ENCODE results near the gene MRPS10.
"Not testable (repeated sequence)": the region's sequence is repeated elsewhere in the genome, so short reads cannot be mapped to it uniquely, and the experiment has no call there.

The MRPS10 gene

DNA sequence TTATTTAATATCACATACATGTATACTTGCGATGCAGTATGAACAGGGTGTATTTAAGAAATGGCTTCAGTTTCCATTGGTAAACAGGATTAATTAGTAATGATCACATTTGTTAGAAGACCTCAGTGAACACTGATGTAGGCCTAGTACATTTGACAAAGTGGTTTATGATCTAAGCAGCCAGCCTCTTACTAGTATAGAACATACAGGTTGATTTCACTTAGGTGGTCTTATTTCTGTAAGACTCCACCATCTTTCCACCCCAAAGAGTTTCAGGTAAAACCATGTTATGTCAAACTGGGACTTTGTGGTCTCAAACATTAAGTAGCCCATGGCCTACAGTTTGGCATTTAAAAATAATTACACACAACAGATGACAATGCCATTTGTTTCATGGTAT, 20.2 kb upstream of the MRPS10 start:
- no peak for DNase-seq

DNA sequence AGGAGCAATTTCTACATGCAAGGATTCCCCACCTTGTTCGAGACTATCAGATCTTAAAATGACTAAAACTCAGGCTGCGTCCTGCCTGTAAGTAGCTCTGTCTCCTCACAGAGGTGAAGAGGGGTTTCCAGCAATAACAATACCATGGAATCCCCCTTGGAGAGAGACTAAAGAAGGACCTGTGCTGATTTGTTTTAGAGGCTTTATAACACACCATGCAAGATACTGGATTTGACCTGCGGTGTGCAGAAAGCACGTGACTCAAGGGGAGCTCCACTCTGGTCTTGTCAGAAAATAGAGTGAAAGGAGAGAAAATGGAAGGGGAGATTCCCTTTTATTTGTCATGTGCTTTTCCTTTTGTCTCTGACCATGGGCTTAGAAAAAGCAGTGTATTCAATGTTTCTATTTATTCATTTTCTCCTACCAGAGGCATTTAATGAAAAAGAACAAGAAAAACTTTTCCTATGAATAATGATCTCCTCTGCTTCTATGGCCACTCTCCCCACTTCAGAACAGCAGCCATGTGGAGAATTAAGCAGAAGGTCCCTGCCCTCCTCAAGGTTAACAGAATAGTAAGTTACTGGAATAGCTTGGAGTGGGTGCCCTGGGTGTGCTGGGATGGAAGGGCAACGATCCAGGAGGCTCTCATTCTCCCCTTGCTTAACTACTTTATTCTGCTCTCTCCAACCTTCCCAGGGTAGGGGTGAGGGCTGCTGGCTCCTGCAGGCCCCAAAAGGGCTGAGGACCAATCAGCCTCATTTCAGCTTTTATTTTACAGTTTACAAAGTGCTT, 19.2 kb upstream of the MRPS10 start:
- no peak for DNase-seq

DNA sequence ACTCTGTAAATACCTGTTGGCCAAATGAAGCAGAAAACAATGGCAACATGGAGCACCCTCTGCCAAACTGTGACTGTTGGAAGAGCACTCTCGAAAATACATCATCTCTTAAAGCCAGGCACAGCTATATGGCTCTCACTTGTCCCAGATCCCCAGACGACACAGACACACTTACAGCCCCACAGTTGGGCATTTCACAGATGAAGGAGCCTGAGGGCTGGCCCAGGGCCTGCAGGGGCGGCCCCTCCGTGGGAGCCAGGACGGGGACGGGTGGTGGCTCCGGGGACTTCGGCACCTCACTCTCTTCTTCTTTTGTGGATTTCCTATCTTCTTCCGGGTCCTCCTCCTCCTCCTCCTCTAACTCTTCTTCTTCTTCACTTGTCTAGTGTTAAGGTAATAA, 18.4 kb upstream of the MRPS10 start:
- DNase-seq, result no peak

DNA sequence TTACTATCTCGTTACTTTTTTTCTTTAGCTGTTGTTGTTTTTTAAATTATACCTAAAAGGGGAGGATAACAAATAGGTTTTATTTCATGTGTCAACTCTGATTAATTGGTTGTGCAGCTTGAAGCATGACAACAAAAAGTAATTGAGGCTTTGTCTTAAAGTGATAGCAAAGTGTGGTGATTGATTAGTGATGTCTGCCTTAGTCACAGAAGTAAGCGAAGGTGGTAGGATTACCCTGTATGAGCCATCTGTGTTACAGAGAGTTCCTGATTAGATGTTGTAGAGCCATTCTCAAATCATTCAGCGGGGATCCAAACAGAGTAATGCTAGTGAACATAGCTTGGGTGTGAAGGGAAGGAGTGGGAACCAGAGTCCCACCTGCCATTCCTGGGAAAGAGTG, 14.4 kb upstream of the MRPS10 start:
- no peak for DNase-seq

DNA sequence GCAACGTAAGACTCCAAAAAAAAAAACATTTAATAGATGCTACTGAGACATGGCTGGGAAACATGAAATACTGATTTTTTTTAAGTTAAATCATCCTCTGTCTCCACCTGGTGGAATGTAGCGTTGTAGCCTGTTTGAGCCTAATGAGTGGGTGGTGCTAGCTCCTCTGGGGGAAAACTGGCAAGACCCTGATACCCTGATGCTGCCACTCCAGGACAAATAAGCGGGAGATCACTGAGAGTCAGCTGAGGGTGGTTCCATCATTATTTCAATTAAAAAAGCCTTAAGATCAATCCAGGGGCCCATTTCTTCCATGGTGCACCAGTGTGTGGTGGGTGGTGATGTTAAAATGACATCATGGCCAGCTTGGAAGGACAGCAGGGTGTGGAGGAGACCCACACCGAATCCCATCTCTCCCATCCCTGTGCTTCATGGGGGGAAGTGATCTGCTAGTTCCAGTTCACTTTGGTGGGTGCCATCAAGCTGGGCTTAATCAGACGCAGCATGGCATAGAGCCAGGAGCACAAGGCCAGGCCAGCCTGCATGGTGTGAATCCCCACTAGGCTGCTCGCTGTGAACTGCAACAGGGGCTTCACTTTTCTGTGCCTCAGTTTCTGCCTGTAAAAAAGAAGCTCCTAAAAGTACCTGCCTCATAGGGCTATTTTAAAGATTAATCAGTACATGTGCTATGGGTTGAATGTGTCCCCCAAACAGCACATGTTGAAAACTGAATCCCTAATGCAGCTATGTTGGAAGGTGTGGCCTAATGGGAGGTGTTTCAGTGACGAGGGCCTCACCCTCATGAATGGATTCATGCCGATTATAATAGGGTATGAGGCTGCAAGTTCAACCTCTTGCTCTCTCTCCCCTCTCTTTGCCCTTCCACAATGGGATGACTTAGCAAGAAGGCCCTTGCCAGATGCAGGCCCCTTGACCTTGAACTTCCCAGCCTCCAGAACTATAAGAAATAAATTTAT, 13.0 kb upstream of the MRPS10 start:
- DNase-seq, result no peak

DNA sequence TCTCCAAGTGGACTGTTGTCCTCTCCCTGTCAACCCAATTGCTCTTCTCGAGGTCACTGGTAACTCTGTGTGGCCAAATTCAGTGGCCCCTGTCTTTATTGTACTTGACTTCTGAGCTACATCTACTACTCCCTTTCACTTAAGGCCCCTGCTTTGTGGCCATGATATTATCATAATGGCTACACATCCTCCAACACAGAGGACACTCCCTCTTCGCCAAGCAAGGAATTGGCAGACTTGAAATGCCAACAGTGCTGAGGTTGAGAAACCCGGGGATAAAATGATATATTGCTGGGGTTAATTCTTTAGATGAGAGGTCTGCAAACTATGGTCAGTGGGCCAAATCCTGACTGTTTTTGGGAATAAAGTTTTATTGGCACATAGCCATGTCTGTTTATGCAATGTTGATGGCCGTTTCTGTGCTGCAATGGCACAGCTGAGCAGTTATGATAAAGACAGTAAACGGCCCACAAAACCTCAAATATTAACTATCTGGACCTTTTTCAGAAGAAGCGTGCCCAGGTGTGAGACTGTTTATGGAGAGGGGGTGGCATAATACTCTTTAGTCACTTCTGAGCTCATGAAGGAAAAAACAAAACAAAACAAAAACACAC, 12.0 kb upstream of the MRPS10 start:
- no peak for DNase-seq

DNA sequence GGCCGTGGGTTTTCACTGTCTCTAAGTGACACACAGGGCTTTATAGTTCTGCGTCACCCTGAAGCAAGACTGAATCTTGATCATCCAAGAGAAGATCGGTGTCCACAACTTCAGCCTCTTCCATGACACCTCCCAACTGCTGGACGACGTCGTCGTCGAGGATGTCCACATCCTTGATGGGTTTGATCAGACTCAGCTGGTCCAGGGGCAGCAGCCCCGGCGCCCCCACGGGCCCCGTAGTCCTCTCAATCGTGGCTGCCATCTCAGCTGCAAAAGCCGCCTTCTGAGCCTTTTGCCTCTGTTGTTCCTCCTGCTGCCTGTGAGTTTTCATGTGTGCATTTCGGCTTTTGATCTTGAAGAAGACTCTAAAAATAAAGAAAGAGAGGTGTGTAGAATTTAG, 10.6 kb upstream of the MRPS10 start:
- no peak for DNase-seq

DNA sequence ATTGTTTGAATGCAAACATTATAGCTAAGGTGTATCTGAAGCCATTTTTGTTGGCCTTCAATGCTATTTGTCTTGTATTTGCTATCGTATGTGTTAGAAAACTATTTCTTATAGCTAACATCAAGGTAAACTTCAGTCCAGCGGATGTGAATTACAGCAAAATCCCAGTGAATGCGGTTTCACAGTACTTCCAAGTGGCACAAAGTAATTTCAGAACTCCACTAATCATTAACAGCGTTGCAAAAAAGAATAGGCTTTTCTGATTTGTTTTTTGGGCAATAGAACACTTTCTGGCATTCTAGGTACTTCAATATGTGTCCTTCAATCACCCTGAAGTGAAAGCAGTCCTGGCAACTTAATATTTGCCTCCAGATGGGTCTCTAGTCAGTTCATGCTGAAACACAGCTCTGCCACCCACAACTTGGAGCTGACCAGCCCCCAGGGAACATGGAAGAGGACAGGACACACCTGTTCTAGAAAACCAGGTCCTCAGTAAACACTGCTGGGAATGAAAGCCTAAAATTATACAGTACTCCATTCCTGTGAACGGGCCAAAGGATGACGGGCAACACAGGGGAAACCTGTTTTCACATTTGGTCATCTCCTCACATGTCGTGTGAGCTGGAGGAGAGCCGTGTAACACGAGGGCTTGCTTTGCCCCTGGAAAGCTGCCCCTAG, 9.7 kb upstream of the MRPS10 start:
- no peak for DNase-seq

DNA sequence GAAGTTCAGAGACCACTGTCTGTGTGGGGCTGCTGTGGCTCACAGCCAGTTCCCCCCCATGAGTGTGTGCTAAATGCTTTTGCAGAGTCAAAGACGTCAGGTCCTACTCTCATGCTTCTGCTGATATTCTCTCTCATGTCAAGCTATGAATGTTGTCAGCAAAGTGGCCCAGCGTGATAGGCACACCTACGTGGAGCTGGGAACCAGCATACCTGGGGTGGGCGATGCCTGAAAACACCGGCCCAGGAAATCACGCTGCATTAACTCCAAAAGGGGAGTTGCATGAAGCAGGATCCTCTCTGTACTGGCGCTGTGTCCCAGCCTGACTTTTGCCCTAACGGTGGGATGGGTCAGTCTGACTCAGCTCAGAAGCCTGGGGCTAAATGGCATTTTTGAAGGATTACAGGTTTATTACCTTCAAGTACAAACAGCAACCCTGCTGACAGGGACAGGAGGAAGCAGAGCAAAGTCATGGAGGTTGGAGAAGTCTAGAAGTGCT, 9.0 kb upstream of the MRPS10 start:
- no peak for DNase-seq

DNA sequence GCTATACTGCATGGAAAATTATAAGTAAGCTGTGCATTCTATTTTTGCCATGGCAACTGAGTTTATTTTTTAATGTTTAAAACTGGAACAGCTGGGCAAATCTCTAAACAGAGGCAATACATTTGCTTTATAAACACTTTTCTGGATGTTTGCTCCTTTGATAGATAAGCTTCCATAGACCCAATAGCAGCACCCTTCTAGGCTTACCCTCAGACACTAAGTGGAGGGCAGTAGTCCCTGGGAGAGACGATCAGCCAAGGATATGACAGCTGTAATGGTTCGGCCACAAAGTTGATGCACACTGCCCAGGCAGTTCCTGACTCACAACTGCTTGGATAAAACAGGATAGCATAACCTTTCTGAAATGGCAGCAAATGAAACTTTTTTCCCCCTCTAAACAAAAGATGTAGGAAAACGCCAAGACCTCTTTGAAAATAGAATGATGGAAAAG, 8.5 kb upstream of the MRPS10 start:
- no peak for DNase-seq

DNA sequence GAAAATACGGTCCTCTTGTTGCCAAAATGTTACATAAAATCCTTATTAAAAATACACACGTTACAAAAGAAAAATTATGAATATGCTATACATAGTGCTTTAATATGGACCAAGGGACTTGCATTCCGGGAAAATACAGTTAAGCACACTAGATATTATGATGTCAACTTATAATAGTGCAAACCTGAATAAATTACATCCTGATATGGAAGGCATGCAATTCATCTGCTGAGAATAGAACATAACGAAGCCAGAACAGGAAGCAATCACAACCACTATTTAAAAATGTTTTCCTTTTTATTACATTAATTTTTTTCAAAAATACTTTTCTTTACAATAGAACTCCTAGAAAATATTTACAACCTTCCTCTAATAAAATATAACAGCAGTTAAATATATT, 7.8 kb upstream of the MRPS10 start:
- no peak for DNase-seq

DNA sequence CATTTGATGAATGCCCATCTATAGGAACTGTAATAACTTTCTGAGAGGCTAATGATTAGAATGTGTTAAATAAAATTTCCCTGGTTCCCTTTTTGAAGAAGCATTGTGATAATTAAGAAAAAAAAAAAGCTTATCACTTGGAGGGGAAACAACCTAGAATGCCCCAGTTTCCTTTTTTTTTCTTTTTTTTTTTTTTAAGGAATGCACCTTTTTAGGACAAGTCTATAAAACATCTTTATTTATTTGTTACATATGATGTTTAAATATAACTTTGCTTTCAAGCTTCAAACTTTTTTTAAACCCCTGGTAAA, 7.3 kb upstream of the MRPS10 start:
- no peak for DNase-seq

DNA sequence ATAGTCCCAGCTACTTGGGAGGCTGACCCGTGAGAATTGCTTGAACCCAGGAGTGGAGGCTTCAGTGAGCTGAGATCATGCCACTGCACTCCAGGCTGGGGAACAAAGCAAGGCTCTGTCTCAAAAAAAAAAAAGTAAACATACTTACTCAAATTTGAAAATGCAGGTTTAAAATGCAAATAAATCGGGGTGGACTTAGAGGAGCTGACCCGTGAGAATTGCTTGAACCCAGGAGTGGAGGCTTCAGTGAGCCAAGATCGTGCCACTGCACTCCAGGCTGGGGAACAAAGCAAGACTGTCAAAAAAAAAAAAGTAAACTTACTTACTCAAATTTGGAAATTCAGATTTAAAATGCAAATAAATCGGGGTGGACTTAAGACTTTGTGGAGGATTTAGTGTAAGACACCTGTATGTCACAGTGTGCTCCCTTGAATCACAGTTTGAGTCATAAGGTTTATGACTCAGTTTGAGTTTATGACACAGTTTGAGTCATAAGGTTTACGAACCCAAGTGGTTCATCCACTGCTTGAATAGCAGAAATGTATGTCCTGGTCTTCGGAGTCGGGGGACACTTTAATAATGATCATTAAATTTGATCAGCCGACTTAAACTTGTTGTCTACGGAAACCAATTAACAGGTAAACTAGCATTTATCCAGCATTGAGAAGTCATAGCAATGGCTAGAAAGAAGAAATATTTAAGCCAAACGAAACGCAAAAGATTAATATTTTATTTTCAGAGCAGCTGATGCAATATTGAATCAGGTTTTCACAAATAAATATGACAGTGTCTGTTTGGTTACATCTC, 6.8 kb upstream of the MRPS10 start:
- peak; percentile 90 for DNase-seq

DNA sequence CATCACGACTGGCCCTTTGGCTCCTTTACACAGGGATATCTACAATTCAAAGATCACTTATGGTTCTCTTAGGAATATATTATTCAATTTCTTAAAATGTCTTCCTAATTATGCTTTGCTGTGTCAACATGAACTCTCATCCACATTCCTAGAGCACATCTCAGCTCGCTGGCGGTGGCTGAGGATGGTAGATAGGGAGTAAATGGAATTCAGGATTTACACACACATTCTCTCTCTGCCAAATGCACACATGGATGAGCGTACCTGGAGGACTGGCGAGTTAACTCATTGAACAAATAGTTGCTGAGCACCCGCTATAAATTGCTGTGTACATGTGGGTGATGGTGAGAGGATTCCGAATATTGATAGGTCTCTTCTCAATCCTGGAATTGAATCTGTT, 4.8 kb upstream of the MRPS10 start:
- DNase-seq, result no peak

DNA sequence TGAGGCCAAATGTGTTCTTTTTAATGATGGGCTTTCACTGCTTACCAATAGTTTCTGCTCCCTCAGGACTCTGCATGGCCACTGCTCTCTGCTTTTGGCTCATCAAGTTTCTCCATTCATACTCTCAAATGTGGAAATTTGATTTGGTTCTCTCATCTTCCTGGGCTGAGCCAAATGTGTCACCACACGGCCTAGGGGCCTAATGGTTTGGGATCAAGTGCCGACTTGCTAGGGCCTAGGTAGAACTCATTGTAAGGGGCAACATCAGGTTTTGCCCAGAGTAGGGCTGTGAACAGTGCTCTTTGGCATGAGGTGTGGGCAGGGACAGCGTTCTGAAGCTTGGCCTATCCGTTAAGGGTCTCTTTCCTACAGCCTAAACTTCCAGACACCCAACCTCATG, 3.9 kb upstream of the MRPS10 start:
- DNase-seq, result no peak

DNA sequence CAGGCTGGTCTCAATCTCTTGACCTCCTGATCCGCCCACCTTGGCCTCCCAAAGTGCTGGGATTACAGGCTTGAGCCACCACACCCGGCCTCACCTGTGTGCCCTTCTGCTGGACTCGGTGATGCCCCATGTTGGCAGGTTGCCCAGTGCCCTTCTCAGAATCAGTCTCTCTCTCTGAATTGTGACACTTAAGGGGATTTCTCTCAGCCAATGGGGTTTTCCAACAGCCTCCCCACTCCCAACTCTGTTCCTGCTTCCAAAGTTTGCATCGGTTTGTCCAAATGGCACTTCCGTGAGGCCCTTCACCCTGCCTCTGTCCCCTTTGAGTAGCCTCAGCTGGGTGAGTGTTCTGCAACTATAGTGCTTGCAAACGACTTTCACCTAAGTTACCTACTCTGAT, 3.1 kb upstream of the MRPS10 start:
- no peak for DNase-seq

DNA sequence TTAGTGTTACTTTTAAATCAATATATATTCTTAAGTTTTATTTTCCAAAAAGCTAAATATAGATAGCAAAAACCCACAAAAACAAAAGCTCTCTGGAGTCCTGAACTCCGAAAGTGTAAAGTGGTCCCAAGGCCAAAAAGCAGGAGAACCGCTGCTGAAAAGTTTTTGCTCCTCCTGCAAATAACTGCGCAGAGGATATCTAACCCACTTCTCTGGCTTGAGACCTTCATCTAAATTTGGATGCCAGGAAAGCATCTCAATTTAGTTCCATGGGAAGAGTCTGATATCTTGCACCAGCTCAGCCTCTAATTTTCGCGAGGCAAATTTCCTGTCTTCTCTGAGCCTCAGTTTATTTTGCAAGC, 523 bp downstream of the MRPS10 start:
- DNase-seq, result no peak

DNA sequence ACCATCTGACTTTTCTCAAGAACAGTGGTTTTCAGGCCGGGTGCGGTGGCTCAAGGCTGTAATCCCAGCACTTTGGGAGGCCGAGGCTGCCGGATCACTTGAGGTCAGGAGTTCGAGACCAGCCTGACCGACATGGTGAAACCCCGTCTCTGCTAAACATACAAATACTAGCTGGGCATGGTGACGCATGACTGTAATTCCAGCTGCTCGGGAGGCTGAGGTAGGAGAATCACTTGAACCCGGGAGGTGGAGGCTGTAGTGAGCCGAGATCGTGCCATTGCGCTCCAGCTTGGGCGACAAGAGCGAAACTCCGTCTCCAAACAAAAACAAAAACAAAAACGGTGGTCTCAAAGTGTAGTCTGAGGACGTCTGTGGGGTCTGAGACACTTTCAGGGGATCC, 1.2 kb downstream of the MRPS10 start:
- DNase-seq, result not testable (repeated sequence)

DNA sequence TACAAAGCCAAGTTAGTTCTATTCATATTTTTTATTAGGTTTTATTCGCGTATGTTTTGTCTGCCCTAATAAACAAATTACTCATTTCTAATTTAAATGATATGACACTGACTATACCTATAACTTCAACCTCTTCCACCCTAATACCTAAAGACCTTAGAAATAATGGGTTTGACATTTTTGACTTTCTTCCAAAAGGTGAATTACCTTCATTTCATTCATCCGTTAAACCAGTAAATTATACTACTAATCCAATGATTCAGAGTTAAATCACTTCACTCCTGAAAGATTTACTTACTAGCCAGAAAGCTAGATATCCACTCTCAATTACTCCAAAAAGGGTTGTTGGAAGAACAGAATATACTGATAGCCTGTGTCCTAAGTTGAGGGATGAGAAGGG, 5.2 kb downstream of the MRPS10 start:
- no peak for DNase-seq

DNA sequence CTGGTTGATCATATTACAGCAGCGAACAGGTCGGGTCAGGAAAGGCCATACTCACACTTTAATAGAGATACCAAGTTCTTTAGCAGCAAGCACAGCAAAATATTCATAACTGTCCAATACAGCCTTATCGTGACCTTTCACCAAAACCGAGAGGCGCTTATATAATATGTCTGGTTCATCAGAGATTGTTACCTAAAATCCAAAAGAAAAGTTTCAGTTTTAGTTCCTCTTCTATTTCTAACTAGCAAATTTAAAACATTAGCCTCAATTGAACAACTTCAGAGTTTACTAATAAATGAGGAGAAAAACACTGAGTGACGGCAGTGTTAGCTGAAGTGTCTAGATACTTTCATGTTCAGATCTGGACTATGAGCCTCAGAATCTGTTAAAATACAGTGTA, 5.9 kb downstream of the MRPS10 start:
- no peak for DNase-seq

DNA sequence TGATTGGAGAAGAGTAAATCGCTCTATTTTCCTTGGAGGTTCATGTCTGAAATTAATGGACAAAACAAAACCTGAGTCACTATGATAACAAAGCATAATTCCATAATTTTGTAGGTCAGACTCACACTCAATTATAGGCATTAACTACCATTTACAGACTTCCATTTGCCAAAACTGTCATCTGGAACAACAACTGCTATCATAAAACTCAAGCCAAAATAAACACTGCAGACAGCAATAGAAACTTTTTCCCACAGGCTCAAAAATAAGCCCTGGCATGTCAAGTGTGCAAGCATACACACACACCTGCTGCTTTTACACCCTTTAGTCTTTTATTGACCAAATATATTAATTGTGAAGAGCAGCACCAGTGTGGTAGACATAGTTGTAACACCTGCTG, 7.1 kb downstream of the MRPS10 start:
- DNase-seq, result no peak

DNA sequence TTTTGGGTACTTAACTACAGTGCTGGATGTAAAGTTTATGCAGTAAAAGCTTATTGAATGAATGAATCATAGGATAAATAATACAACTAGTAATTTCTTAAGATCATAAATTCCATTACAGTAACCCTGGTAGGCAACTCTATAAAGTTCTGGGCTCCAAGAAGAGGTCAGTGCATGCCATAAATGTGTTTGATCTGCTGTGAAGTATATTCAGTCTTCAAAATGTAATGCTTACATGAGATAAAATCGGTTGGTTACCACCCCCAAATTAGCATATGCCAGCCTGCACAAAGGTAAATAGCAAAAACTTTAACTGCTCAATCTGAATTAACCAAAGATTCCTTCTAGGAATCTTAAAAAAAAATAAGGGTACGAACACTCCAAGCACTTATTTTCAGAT, 10.1 kb downstream of the MRPS10 start:
- DNase-seq, result not testable (repeated sequence)

Data from activated CD4-positive, alpha-beta T cell treated with anti-CD3 and anti-CD28 coated beads, Interleukin-2, Interleukin-6, amounts not matched to agents 100 ng/mL and 50 ng/mL, durations not matched to agents 16 hours and 8 hours (primary cell).